B cell (primary cell): Measurements from ENCODE around the gene RPS15. TPM values are rescaled to one million over a fixed set of nuclear protein-coding genes. Genes with fewer than 3 reads are reported as not detected.

Experiments
- ATAC-seq: fragments of 200-7000 bp; cut with Tn5 transposase; one replicate; pipeline ENCODE4 v1.10.0; 2021; ENCODE audit warnings: low read depth, mild to moderate bottlenecking, moderate number of reproducible peaks, moderate library complexity
- CTCF ChIA-PET: fragments of 350-600 bp; sonication (Branson Sonifier 250); formaldehyde crosslinking; loops from one replicate; lab custom pipeline; 2021; ENCODE audit warnings: antibody characterized with exemption, inconsistent platforms; lab: Charles Lee
- POLR2A ChIA-PET: fragments of 350-600 bp; sonication (Branson Sonifier 250); formaldehyde crosslinking; loops from one replicate; lab custom pipeline; 2021; ENCODE audit warnings: antibody characterized with exemption; lab: Charles Lee
- DNase-seq: peaks from one replicate; pipeline ENCODE4 v3.0.0; 2013
- H2AFZ ChIP-seq: 2 replicates; pipeline ENCODE4 v1.6.1; 2012; ENCODE audit warnings: mild to moderate bottlenecking, low read depth, low read length; ENCODE audit not compliant: insufficient read depth, poor library complexity, severe bottlenecking
- H3K27ac ChIP-seq, 2 donors: 1 replicate in 1 of 2; 2 replicates in 1 of 2; pipeline ENCODE4 v1.5.1; 2012 to 2013; ENCODE audit warnings: low read length in 2 of 2, mild to moderate bottlenecking in 2 of 2, moderate library complexity in 1 of 2
- H3K27me3 ChIP-seq, 4 experiments: fragments of 200-600 bp in 1 of 4; sonication (generic) in 1 of 4; replicated peaks in 1 of 4; 1 replicate in 2 of 4; 2 replicates in 2 of 4; pipeline versions ENCODE4 v1.6.1 to v1.7.0; 2013 to 2016; ENCODE audit warnings: low read length in 3 of 4, mild to moderate bottlenecking in 2 of 4, mixed read lengths in 1 of 4, moderate library complexity in 1 of 4; ENCODE audit not compliant: insufficient read depth in 4 of 4, control insufficient read depth in 3 of 4; ENCODE audit errors: control extremely low read depth in 1 of 4
- H3K36me3 ChIP-seq, 2 experiments: replicated peaks in 1 of 2; 1 replicate in 1 of 2; 2 replicates in 1 of 2; pipeline versions ENCODE4 v1.6.1 to v1.7.1; 2013; ENCODE audit warnings: low read length in 1 of 2; ENCODE audit not compliant: insufficient read depth in 2 of 2, control insufficient read depth in 1 of 2; ENCODE audit errors: control extremely low read depth in 1 of 2, extremely low read depth in 1 of 2
- H3K4me1 ChIP-seq, 2 donors: fragments of 200-600 bp in 1 of 2; sonication (generic) in 1 of 2; 1 replicate in 1 of 2; 2 replicates in 1 of 2; pipeline versions ENCODE4 v1.5.1 to v1.6.1; 2013 to 2017; ENCODE audit warnings: low read length in 2 of 2; ENCODE audit not compliant: control insufficient read depth in 2 of 2, insufficient read depth in 2 of 2
- H3K4me2 ChIP-seq: replicated peaks from 2 replicates; pipeline ENCODE3; 2012; ENCODE audit warnings: mild to moderate bottlenecking, low read depth, low read length; ENCODE audit not compliant: poor library complexity, severe bottlenecking
- H3K4me3 ChIP-seq, 5 experiments: fragments of 200-600 bp in 1 of 5; sonication (generic) in 1 of 5; 1 replicate in 3 of 5; 2 replicates in 2 of 5; pipeline versions ENCODE4 v1.5.1 to v1.7.0; 2011 to 2016; ENCODE audit warnings: low read length in 4 of 5, mild to moderate bottlenecking in 4 of 5, low read depth in 2 of 5, control low read depth in 1 of 5, moderate library complexity in 1 of 5; ENCODE audit not compliant: insufficient read depth in 1 of 5; ENCODE audit errors: control extremely low read depth in 1 of 5, extremely low read depth in 1 of 5
- H3K79me2 ChIP-seq: fragments of 200-600 bp; sonication (generic); one replicate; pipeline ENCODE4 v1.6.0; 2016; ENCODE audit warnings: low read length; ENCODE audit not compliant: control insufficient read depth, insufficient read depth
- H3K9ac ChIP-seq: fragments of 200-600 bp; sonication (generic); 2 replicates; pipeline ENCODE4 v1.6.1; 2017; ENCODE audit warnings: mild to moderate bottlenecking, low read length, moderate library complexity
- H3K9me3 ChIP-seq, 3 donors: one replicate each; pipeline versions ENCODE4 v1.6.1 to v1.7.1; 2013; ENCODE audit warnings: low read length in 2 of 3; ENCODE audit not compliant: control insufficient read depth in 2 of 3, insufficient read depth in 1 of 3; ENCODE audit errors: control extremely low read depth in 1 of 3
- H4K20me1 ChIP-seq: 2 replicates; pipeline ENCODE4 v1.6.0; 2012; ENCODE audit warnings: mild to moderate bottlenecking, low read length; ENCODE audit not compliant: insufficient read depth, control insufficient read depth, poor library complexity, severe bottlenecking
- H3K27ac Mint-ChIP-seq: one replicate; pipeline ENCODE4 v1.8.0; 2021; ENCODE audit warnings: mixed read lengths
- H3K27me3 Mint-ChIP-seq: one replicate; pipeline ENCODE4 v1.8.0; 2021; ENCODE audit warnings: mixed read lengths
- H3K4me1 Mint-ChIP-seq: one replicate; pipeline ENCODE4 v1.8.0; 2021; ENCODE audit warnings: mixed read lengths
- H3K4me3 Mint-ChIP-seq: one replicate; pipeline ENCODE4 v1.8.0; 2021; ENCODE audit warnings: mixed read lengths
- H3K9me3 Mint-ChIP-seq: one replicate; pipeline ENCODE4 v1.8.0; 2022; ENCODE audit warnings: mixed read lengths; ENCODE audit not compliant: insufficient read depth
- EZH2 ChIP-seq: IDR thresholded peaks from 2 replicates; pipeline ENCODE4 v1.6.1; 2012; ENCODE audit warnings: borderline replicate concordance, low read depth, mild to moderate bottlenecking, moderate library complexity, low read length; ENCODE audit not compliant: insufficient read depth, poor library complexity, severe bottlenecking
- WGBS: methylation state at CpG from one replicate; pipeline ENCODE4 v1.1.5; 2013; ENCODE audit warnings: missing lambda C conversion rate; ENCODE audit not compliant: insufficient coverage; 5-methylcytosine and 5-hydroxymethylcytosine counted together
- intact Hi-C: fragments of 100-400 bp; cut with micrococcal nuclease; formaldehyde crosslinking; loops from one replicate; pipeline ENCODE4 v1.10.0; 2022
- polyA plus RNA-seq: library from polyadenylated mRNA; depleted of rRNA; stranded (reverse); fragments of >200 nt; gene quantifications from 2 replicates; pipeline ENCODE4 v1.2.3, GENCODE V29; 2012
- total RNA-seq, 2 donors: library from RNA; stranded (reverse); fragments of 120-200 nt in 1 of 2; gene quantifications; 1 replicate in 1 of 2; 2 replicates in 1 of 2; pipeline versions ENCODE4 v1.2.3 to v1.2.4, GENCODE V29; 2013 to 2022
- TF ChIP-seq, protein P1 (sequence below): fragments of 200-600 bp; IDR thresholded peaks from one replicate; pipeline ENCODE4 v1.8.0; 2022; ENCODE audit warnings: antibody characterized with exemption, mild to moderate bottlenecking

RPS15 gene
- total and polyA plus RNA-seq, 2 donors (not counting 1 experiment from before 2014, with no cell fraction given) = 1,520 to 6,007 TPM

DNA sequence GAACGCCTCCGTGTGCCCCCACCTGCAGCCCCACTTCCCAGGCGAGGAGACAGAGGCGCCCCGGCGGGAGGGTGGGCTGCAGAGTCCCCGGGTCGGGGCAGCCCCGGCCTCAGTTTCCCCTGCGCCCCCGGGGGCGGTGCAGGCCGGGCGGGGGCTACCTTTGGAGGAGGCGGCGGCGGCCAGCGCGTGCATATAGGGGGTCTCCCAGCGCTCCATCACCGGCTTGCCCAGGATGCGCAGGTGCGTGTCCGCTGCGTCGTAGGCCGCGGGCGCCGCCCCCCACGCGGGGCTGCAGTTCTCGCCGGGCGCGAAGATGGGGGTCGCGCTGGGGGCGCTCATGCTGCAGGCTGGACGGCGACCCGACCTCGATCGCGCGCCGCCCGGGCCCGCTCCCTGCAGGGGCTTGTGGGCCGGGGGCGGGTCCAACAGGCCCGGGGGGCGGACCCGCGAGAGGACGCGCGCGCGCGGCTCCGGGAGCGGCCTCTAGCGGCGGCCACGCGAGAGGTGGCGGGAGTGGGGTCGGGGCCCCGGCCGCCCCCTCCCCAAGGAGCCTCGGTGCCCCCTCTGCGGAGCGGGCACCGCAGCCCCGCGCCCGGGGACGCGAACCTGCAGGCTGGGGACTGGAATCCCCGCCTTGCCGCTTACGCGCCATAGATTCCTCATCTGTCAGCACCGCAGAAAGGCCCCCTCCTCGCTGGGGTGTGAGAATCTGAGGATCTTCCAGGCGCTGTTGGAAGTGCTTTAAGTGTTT lies 36.9 kb upstream of the RPS15 start, which contains the start of gene GAMT:
GAMT (minus strand) TSS at position 405 of the 751 bp plus-strand sequence; CDS start at position 339, 66 bp downstream.
- no peaks in the 10 kb centered on the region for H3K36me3 ChIP-seq
- intact Hi-C loops = loop anchor here (1.0 kb wide), 1 partner anchor 18 kb away; the partner anchor contains the start of gene NDUFS7
- no peaks in the 10 kb centered on the region for H3K9me3 Mint-ChIP-seq
- H3K27me3 ChIP-seq = peaks cover 0 to 23% (median 5%) of the 10 kb centered on the region in 4 experiments
- peaks cover 0 to 4% (median 0%) of the 10 kb centered on the region in 3 donors for H3K9me3 ChIP-seq
- peak; percentile 77 for DNase-seq
- H3K4me1 ChIP-seq = peaks cover 17 to 24% of the 10 kb centered on the region in 2 donors
- H2AFZ ChIP-seq = peak within 1 kb of the TSS; percentile 84
- H3K79me2 ChIP-seq = no peaks in the 10 kb centered on the region
- peak within 1 kb of the TSS in 1 of 2 donors; percentile 19 for H3K27ac ChIP-seq
- ATAC-seq = peak; percentile 93
- WGBS = under 1% methylated on average over 85 of the region's 87 CpGs
- peak within 1 kb of the TSS; percentile 99 for H3K4me2 ChIP-seq
- H3K4me3 Mint-ChIP-seq = peak within 1 kb of the TSS; percentile 76
- ChIA-PET CTCF (no interaction called here), POLR2A (no interaction called here)
- TF ChIP-seq, protein P1, sequence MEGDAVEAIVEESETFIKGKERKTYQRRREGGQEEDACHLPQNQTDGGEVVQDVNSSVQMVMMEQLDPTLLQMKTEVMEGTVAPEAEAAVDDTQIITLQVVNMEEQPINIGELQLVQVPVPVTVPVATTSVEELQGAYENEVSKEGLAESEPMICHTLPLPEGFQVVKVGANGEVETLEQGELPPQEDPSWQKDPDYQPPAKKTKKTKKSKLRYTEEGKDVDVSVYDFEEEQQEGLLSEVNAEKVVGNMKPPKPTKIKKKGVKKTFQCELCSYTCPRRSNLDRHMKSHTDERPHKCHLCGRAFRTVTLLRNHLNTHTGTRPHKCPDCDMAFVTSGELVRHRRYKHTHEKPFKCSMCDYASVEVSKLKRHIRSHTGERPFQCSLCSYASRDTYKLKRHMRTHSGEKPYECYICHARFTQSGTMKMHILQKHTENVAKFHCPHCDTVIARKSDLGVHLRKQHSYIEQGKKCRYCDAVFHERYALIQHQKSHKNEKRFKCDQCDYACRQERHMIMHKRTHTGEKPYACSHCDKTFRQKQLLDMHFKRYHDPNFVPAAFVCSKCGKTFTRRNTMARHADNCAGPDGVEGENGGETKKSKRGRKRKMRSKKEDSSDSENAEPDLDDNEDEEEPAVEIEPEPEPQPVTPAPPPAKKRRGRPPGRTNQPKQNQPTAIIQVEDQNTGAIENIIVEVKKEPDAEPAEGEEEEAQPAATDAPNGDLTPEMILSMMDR = peak; percentile 71
- TF ChIP-seq EZH2 = no peak
- H3K27ac Mint-ChIP-seq = no peak within 1 kb of the TSS
- peaks cover 4% of the 10 kb centered on the region for H3K27me3 Mint-ChIP-seq
- H3K9ac ChIP-seq = peak within 1 kb of the TSS; percentile 74
- H3K4me1 Mint-ChIP-seq = peaks cover 12% of the 10 kb centered on the region
- H4K20me1 ChIP-seq = no peaks in the 10 kb centered on the region
- peak within 1 kb of the TSS; percentile 39 to 69 (median 60) for H3K4me3 ChIP-seq

DNA sequence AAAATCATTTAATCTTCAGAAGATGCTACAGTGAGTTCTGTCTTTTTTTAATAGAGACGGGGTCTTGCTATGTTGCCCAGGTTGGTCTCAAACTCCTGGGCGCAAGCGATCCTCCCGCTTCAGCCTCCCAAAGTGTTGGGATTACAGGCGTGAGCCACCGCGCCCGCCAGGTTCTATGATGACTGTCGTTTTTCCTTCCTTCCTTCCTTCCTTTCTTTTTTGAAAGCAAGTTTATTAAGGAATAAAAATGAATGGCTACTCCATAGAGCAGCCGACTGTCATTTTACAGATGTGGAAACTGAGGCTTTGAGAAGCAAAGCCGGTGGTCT lies 36.3 kb upstream of the RPS15 start:
- H3K27me3 ChIP-seq = peaks cover 0 to 23% (median 5%) of the 10 kb centered on the region in 4 experiments
- no peak for TF ChIP-seq EZH2
- TF ChIP-seq, protein P1 = no peak
- DNase-seq (no peak), ATAC-seq (no peak)
- POLR2A ChIA-PET = no interaction called here
- intact Hi-C loops = loop anchor here (1.0 kb wide), 1 partner anchor 19 kb away; the partner anchor contains the start of gene NDUFS7
- H4K20me1 ChIP-seq = no peaks in the 10 kb centered on the region
- 18% methylated on average over 2 of the region's 11 CpGs for WGBS
- Mint-ChIP-seq H3K9me3 (no peaks in the 10 kb centered on the region), H3K4me3 (peak overlapping the region; percentile 65), H3K4me1 (peaks cover 17% of the 10 kb centered on the region), H3K27ac (no peak overlapping the region), H3K27me3 (peaks cover 4% of the 10 kb centered on the region)
- no peak overlapping the region for H3K27ac ChIP-seq
- CTCF ChIA-PET = interaction anchor here (1.5 to 1.6 kb wide), 2 partner anchors 19 to 122 kb away, joined by 4 to 5 read pairs; no protein-coding TSS in a partner anchor
- H3K36me3 ChIP-seq = no peaks in the 10 kb centered on the region
- H3K4me1 ChIP-seq = peaks cover 22 to 30% of the 10 kb centered on the region in 2 donors
- H3K4me3 ChIP-seq = peak overlapping the region; percentile 10 to 69 (median 60)
- peak overlapping the region; percentile 74 for H3K9ac ChIP-seq
- H3K4me2 ChIP-seq = peak overlapping the region; percentile 99
- H2AFZ ChIP-seq = peak overlapping the region; percentile 84
- peaks cover 0 to 4% (median 0%) of the 10 kb centered on the region in 3 donors for H3K9me3 ChIP-seq
- H3K79me2 ChIP-seq = no peaks in the 10 kb centered on the region
